Uterus (tissue), 2 donors: ENCODE results near the gene LPCAT1.

Source experiments
- POLR2A ChIP-seq, 2 donors: fragments of 450-650 bp; IDR thresholded peaks; one replicate each; pipeline ENCODE4 v1.6.1; 2016; ENCODE audit warnings: antibody characterized with exemption in 2 of 2, mild to moderate bottlenecking in 1 of 2, moderate library complexity in 1 of 2
- TF ChIP-seq, protein P1 (sequence below), 4 experiments: fragments of 200-600 bp in 2 of 4; fragments of 450-650 bp in 2 of 4; sonication (generic) in 2 of 4; IDR thresholded peaks; one replicate each; pipeline ENCODE4 v1.5.1; 2016 to 2019; ENCODE audit warnings: antibody characterized with exemption in 4 of 4, mild to moderate bottlenecking in 2 of 4, moderate library complexity in 1 of 4

DNA sequence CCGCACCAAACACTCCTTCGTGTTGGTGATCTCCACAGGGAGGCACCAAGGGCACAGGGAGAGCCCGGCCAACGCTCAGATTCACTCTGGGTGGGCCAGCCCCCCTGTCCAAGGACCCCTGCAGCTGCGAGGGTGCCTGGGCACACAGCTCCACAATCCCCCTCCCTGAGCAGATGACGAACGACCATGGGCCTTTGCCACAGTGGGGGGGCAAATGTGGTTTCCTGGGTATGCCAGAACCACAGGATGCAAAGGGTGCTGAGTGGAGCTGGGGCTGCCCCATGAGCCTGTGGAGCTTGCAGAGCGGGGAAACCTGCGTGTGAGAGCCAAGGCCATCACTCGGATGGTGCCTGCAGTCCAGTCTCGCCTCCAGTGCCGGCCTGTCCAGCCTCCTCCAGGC lies 31.0 kb downstream of the LPCAT1 start:
- TF ChIP-seq, protein P1, sequence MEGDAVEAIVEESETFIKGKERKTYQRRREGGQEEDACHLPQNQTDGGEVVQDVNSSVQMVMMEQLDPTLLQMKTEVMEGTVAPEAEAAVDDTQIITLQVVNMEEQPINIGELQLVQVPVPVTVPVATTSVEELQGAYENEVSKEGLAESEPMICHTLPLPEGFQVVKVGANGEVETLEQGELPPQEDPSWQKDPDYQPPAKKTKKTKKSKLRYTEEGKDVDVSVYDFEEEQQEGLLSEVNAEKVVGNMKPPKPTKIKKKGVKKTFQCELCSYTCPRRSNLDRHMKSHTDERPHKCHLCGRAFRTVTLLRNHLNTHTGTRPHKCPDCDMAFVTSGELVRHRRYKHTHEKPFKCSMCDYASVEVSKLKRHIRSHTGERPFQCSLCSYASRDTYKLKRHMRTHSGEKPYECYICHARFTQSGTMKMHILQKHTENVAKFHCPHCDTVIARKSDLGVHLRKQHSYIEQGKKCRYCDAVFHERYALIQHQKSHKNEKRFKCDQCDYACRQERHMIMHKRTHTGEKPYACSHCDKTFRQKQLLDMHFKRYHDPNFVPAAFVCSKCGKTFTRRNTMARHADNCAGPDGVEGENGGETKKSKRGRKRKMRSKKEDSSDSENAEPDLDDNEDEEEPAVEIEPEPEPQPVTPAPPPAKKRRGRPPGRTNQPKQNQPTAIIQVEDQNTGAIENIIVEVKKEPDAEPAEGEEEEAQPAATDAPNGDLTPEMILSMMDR (IDR thresholded peaks at IDR 0.05): no peak
- no peak for TF ChIP-seq POLR2A (IDR thresholded peaks at IDR 0.05)
